Measurements from ENCODE around the gene POU5F1.
"Not testable (repeated sequence)": the region's sequence is repeated elsewhere in the genome, so short reads cannot be mapped to it uniquely, and the experiment has no call there.

GRCh38 chr6:31169858-31170599 is 453 bp downstream of the POU5F1 start:
- not testable (repeated sequence) for TF ChIP-seq CTCF (conservative IDR thresholded peaks at IDR 0.05; ENCODE audit: low read depth, low read length); EZH2 (IDR thresholded peaks at IDR 0.05; ENCODE audit: borderline replicate concordance, low read depth, low read length, poor library complexity, severe bottlenecking)

Data from A673 (cell line).